NOMO-1 treated with dmso at 0.1 percent for 144 hours (cell line): ENCODE measurements around the gene ZKSCAN1.
"Not testable (repeated sequence)": the region's sequence is repeated elsewhere in the genome, so short reads cannot be mapped to it uniquely, and the experiment has no call there.

ENCODE experiments used
- DNase-seq: peaks from one replicate; lab custom pipeline; 2025; ENCODE audit not compliant: unreplicated experiment; lab: John Stamatoyannopoulos, UW

The ZKSCAN1 gene

GRCh38 chr7:100015232-100016214 is at the start of gene ZKSCAN1:
ZKSCAN1 (plus strand) TSS chr7:100015596; CDS start chr7:100023507, 7,911 bp downstream.
- peak; percentile 88 for DNase-seq

- DNase-seq = no peak
Observed at GRCh38 chr7:99969298-99969697, 46.1 kb upstream of the ZKSCAN1 start.

GRCh38 chr7:99969813-99970212 is 45.6 kb upstream of the ZKSCAN1 start:
- not testable (repeated sequence) for DNase-seq

- DNase-seq = no peak
Observed at GRCh38 chr7:99971242-99971641, 44.2 kb upstream of the ZKSCAN1 start.

- not testable (repeated sequence) for DNase-seq
Observed at GRCh38 chr7:99973817-99974216, 41.6 kb upstream of the ZKSCAN1 start.

GRCh38 chr7:99974681-99975080 is 40.7 kb upstream of the ZKSCAN1 start:
- DNase-seq = no peak

- DNase-seq = no peak
Observed at GRCh38 chr7:99975782-99976521, 39.4 kb upstream of the ZKSCAN1 start, which contains the start of gene AZGP1. AZGP1 (minus strand) TSS chr7:99976031; CDS start chr7:99976020, 11 bp downstream.

- no peak for DNase-seq
Observed at GRCh38 chr7:99976626-99977025, 38.8 kb upstream of the ZKSCAN1 start.

- DNase-seq = peak; percentile 15
Observed at GRCh38 chr7:99979814-99980225, 35.6 kb upstream of the ZKSCAN1 start.

GRCh38 chr7:99980448-99980872 is 34.9 kb upstream of the ZKSCAN1 start:
- not testable (repeated sequence) for DNase-seq

GRCh38 chr7:99981066-99981465 is 34.3 kb upstream of the ZKSCAN1 start:
- not testable (repeated sequence) for DNase-seq

- no peak for DNase-seq
Observed at GRCh38 chr7:99984593-99984992, 30.8 kb upstream of the ZKSCAN1 start.

- DNase-seq = not testable (repeated sequence)
Observed at GRCh38 chr7:99987306-99987705, 28.1 kb upstream of the ZKSCAN1 start.

GRCh38 chr7:99987846-99988245 is 27.6 kb upstream of the ZKSCAN1 start:
- DNase-seq = no peak

GRCh38 chr7:99990460-99990852 is 24.9 kb upstream of the ZKSCAN1 start:
- DNase-seq = no peak

GRCh38 chr7:99991543-99991942 is 23.9 kb upstream of the ZKSCAN1 start:
- not testable (repeated sequence) for DNase-seq

GRCh38 chr7:99992330-99993038 is 22.9 kb upstream of the ZKSCAN1 start:
- no peak for DNase-seq

GRCh38 chr7:99994819-99995218 is 20.6 kb upstream of the ZKSCAN1 start:
- no peak for DNase-seq

GRCh38 chr7:99996755-99997544 is 18.4 kb upstream of the ZKSCAN1 start:
- no peak for DNase-seq

GRCh38 chr7:99997545-99998137 is 17.8 kb upstream of the ZKSCAN1 start:
- peak; percentile 45 for DNase-seq
